Smooth muscle cell (in vitro differentiated cells): ENCODE measurements around the gene CEACAM5. TPM values are rescaled to one million over a fixed set of nuclear protein-coding genes. Genes with fewer than 3 reads are reported as not detected.

Source experiments
- DNase-seq: peaks from one replicate; lab custom pipeline; 2025; ENCODE audit not compliant: unreplicated experiment; lab: John Stamatoyannopoulos, UW
- H2AFZ ChIP-seq: fragments of 200-600 bp; sonication (generic); 2 replicates; pipeline ENCODE4 v1.6.0; 2016; ENCODE audit warnings: antibody characterized with exemption, low read depth, mild to moderate bottlenecking
- H3F3A ChIP-seq: fragments of 200-600 bp; sonication (generic); 2 replicates; pipeline ENCODE4 v1.6.0; 2017; ENCODE audit warnings: antibody characterized with exemption, low read depth
- H3K27ac ChIP-seq: fragments of 200-600 bp; sonication (generic); 2 replicates; pipeline ENCODE4 v1.5.1; 2016; ENCODE audit warnings: low read depth, mild to moderate bottlenecking
- H3K27me3 ChIP-seq: fragments of 200-600 bp; sonication (generic); 2 replicates; pipeline ENCODE4 v1.6.1; 2016; ENCODE audit warnings: low read depth, mild to moderate bottlenecking
- H3K36me3 ChIP-seq: fragments of 200-600 bp; sonication (generic); 2 replicates; pipeline ENCODE4 v1.5.1; 2016; ENCODE audit warnings: low read depth
- H3K4me1 ChIP-seq: fragments of 200-600 bp; sonication (generic); 2 replicates; pipeline ENCODE4 v1.5.1; 2016; ENCODE audit warnings: low read depth
- H3K4me2 ChIP-seq: fragments of 200-600 bp; sonication (generic); 2 replicates; pipeline ENCODE4 v1.6.0; 2016; ENCODE audit warnings: mild to moderate bottlenecking
- H3K4me3 ChIP-seq: fragments of 200-600 bp; sonication (generic); 2 replicates; pipeline ENCODE4 v1.5.1; 2016; ENCODE audit warnings: mild to moderate bottlenecking
- H3K79me2 ChIP-seq: fragments of 200-600 bp; sonication (generic); 2 replicates; pipeline ENCODE4 v1.6.0; 2016; ENCODE audit warnings: low read depth, mild to moderate bottlenecking
- H3K9ac ChIP-seq: fragments of 200-600 bp; sonication (generic); 2 replicates; pipeline ENCODE4 v1.6.0; 2016; ENCODE audit warnings: low read depth
- H3K9me3 ChIP-seq: fragments of 200-600 bp; sonication (generic); replicated peaks from 2 replicates; pipeline ENCODE4 v1.5.1; 2016; ENCODE audit warnings: low read depth
- H4K20me1 ChIP-seq: fragments of 200-600 bp; sonication (generic); 2 replicates; pipeline ENCODE4 v1.6.0; 2016; ENCODE audit warnings: low read depth
- CTCF ChIP-seq: fragments of 200-600 bp; sonication (generic); IDR thresholded peaks from 2 replicates; pipeline ENCODE4 v1.5.1; 2017; ENCODE audit warnings: borderline replicate concordance, mild to moderate bottlenecking, antibody characterized with exemption; ENCODE audit not compliant: insufficient read depth, poor library complexity, severe bottlenecking
- WGBS: methylation state at CpG from one replicate; pipeline ENCODE4 v1.1.7; 2016; ENCODE audit warnings: low lambda C conversion rate; 5-methylcytosine and 5-hydroxymethylcytosine counted together
- polyA plus RNA-seq: library from polyadenylated mRNA; unstranded; fragments of >200 nt; fragmentation: Nextera tagmentation; extraction: Ambion mirVana; gene quantifications from 2 replicates; pipeline ENCODE4 v1.2.1, GENCODE V29; 2016
- total RNA-seq: library from RNA; depleted of rRNA; stranded (reverse); fragments of >200 nt; gene quantifications from 2 replicates; pipeline ENCODE4 v1.2.3, GENCODE V29; 2014

The CEACAM5 gene
- total and polyA plus RNA-seq, 2 experiments from 2014 or later = not detected

- Histone ChIP-seq H3K79me2 (no peaks in the 10 kb centered on the region), H3K9me3 (peaks cover 2% of the 10 kb centered on the region), H3F3A (no peaks in the 10 kb centered on the region), H3K4me1 (no peaks in the 10 kb centered on the region), H3K9ac (no peak overlapping the region), H3K4me2 (no peak overlapping the region), H3K4me3 (no peak overlapping the region), H2AFZ (no peak overlapping the region), H4K20me1 (no peaks in the 10 kb centered on the region), H3K36me3 (no peaks in the 10 kb centered on the region), H3K27ac (no peak overlapping the region), H3K27me3 (no peaks in the 10 kb centered on the region)
- TF ChIP-seq CTCF = no peak
- DNase-seq = no peak
- whole genome bisulfite sequencing = 70% methylated on average over 7 of the region's 7 CpGs
Observed at GRCh38 chr19:41696402-41697197, 11.8 kb upstream of the CEACAM5 start.

GRCh38 chr19:41697198-41697855 lies 11.1 kb upstream of the CEACAM5 start:
- H3K79me2 ChIP-seq = no peaks in the 10 kb centered on the region
- DNase-seq = no peak
- H3K36me3 ChIP-seq = no peaks in the 10 kb centered on the region
- H3K9ac ChIP-seq = no peak overlapping the region
- H3F3A ChIP-seq = no peaks in the 10 kb centered on the region
- H3K27ac ChIP-seq = no peak overlapping the region
- H4K20me1 ChIP-seq = no peaks in the 10 kb centered on the region
- no peak overlapping the region for H3K4me3 ChIP-seq
- H3K9me3 ChIP-seq = peaks cover 2% of the 10 kb centered on the region
- H3K27me3 ChIP-seq = no peaks in the 10 kb centered on the region
- H2AFZ ChIP-seq = no peak overlapping the region
- no peaks in the 10 kb centered on the region for H3K4me1 ChIP-seq
- no peak overlapping the region for H3K4me2 ChIP-seq
- 55% methylated on average over 9 of the region's 9 CpGs for WGBS
- no peak for TF ChIP-seq CTCF

- Histone ChIP-seq H3K4me2 (no peak overlapping the region), H3K4me1 (no peaks in the 10 kb centered on the region), H3K36me3 (no peaks in the 10 kb centered on the region), H3F3A (no peaks in the 10 kb centered on the region), H3K4me3 (no peak overlapping the region), H3K79me2 (no peaks in the 10 kb centered on the region), H3K27me3 (no peaks in the 10 kb centered on the region), H4K20me1 (no peaks in the 10 kb centered on the region), H3K27ac (no peak overlapping the region), H3K9me3 (no peaks in the 10 kb centered on the region), H2AFZ (no peak overlapping the region), H3K9ac (no peak overlapping the region)
- 74% methylated on average over 1 of the region's 1 CpG for WGBS
- no peak for TF ChIP-seq CTCF
- DNase-seq = no peak
Observed at GRCh38 chr19:41698746-41699230, 9.6 kb upstream of the CEACAM5 start.
